Transverse colon (tissue), 4 donors: ENCODE data around the gene MYOZ1. TPM values are rescaled to one million over a fixed set of nuclear protein-coding genes. Genes with fewer than 3 reads are reported as not detected.

Experiments used
- DNase-seq: peaks from one replicate; pipeline ENCODE4 v3.0.0-alpha.2; 2019
- H3K27ac ChIP-seq, 4 donors: fragments of 200-600 bp; sonication (generic); 2 replicates each; pipeline ENCODE4 v1.5.1; 2016 to 2018; ENCODE audit warnings: inconsistent platforms in 4 of 4
- H3K27me3 ChIP-seq: fragments of 200-600 bp; sonication (generic); 2 replicates; pipeline ENCODE4 v1.5.1; 2017; ENCODE audit warnings: inconsistent platforms
- H3K36me3 ChIP-seq, 4 donors: fragments of 200-600 bp; sonication (generic); 2 replicates each; pipeline ENCODE4 v1.5.1; 2017 to 2019; ENCODE audit warnings: inconsistent platforms in 4 of 4
- H3K4me1 ChIP-seq, 4 donors: fragments of 200-600 bp; sonication (generic); 2 replicates each; pipeline ENCODE4 v1.5.1; 2017 to 2020; ENCODE audit warnings: inconsistent platforms in 4 of 4
- H3K4me3 ChIP-seq, 4 donors: fragments of 200-600 bp; sonication (generic); 1 replicate in 1 of 4; 2 replicates in 3 of 4; pipeline versions ENCODE4 v1.5.1 to v1.6.1; 2017 to 2019; ENCODE audit warnings: inconsistent platforms in 4 of 4
- H3K9me3 ChIP-seq, 2 donors: fragments of 200-600 bp; sonication (generic); 2 replicates each; pipeline ENCODE4 v1.5.1; 2017 to 2019; ENCODE audit warnings: inconsistent platforms in 2 of 2
- CTCF ChIP-seq, 5 experiments: fragments of 200-600 bp in 3 of 5; fragments of 450-650 bp in 2 of 5; sonication (generic) in 3 of 5; IDR thresholded peaks; 1 replicate in 2 of 5; 2 replicates in 3 of 5; pipeline ENCODE4 v1.5.1; 2016 to 2017; ENCODE audit warnings: antibody characterized with exemption in 5 of 5, inconsistent platforms in 3 of 5, mild to moderate bottlenecking in 2 of 5, moderate library complexity in 1 of 5
- EP300 ChIP-seq: sonication (generic); formaldehyde crosslinking; IDR thresholded peaks from one replicate; pipeline ENCODE4 v1.6.1; 2017; ENCODE audit warnings: antibody characterized with exemption, low read depth
- POLR2A ChIP-seq: fragments of 450-650 bp; IDR thresholded peaks from one replicate; pipeline ENCODE4 v1.6.1; 2016; ENCODE audit warnings: antibody characterized with exemption, mild to moderate bottlenecking, moderate library complexity
- POLR2AphosphoS5 ChIP-seq, 3 donors: sonication (generic); formaldehyde crosslinking; IDR thresholded peaks; one replicate each; pipeline ENCODE4 v1.6.1; 2016; ENCODE audit warnings: antibody characterized with exemption in 3 of 3
- WGBS, 2 donors: methylation state at CpG; one replicate each; pipeline ENCODE4 v1.1.5; 2018; ENCODE audit warnings: low coverage in 1 of 2; 5-methylcytosine and 5-hydroxymethylcytosine counted together
- in situ Hi-C, 4 donors: fragments of 200-750 bp; cut with MboI; loops; one replicate each; pipeline versions ENCODE4 v1.15.0 to v1.15.1; 2017; ENCODE audit warnings: low sequenced_read_pairs in 3 of 4, low pct_ligation_motif_present in 1 of 4, low pct_unique_long_range_greater_than_20kb in 1 of 4
- intact Hi-C: fragments of 100-400 bp; cut with DNase I; formaldehyde crosslinking; loops from one replicate; pipeline ENCODE4 v1.15.1; 2023; ENCODE audit warnings: low total_unique reads
- total RNA-seq, 4 donors: library from RNA; depleted of rRNA; stranded (reverse); fragments of >200 nt; gene quantifications; one replicate each; pipeline ENCODE4 v1.1.0, GENCODE V29; 2016

MYOZ1 gene
- total RNA-seq, 4 donors from 2014 or later = 1.1 TPM; not detected in 3

DNA sequence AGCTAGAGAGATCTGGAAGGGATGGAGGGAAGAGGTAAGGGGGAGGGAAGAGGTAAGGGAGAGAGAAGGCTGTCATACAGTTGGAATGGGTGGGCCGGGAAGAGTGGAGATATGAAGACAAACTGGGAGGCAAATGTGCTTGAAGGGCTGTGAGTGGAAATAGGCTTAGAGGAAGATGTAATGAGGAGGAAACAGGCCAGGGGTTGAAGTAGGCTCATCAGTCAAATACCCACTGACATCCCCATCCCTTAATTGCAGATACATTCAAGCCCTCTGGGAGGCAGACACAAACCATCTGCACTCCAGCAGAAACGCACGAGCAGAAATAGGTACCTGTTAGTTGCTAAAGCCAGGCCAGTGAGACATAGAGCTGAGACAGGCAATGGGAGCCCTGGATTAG, 12.4 kb upstream of the MYOZ1 start:
- Histone ChIP-seq H3K27me3 (no peaks in the 10 kb centered on the region), H3K4me1 (peaks cover 0 to 9% (median 0%) of the 10 kb centered on the region in 4 donors), H3K27ac (no peak overlapping the region), H3K9me3 (no peaks in the 10 kb centered on the region), H3K36me3 (no peaks in the 10 kb centered on the region), H3K4me3 (no peak overlapping the region)
- 82% methylated on average over 3 of the region's 3 CpGs; no CpG with 5 or more reads in 1 of the 2 donors for WGBS, 2 donors
- no peak for DNase-seq
- in situ Hi-C loops = no loop called here
- intact Hi-C loops = no loop called here
- TF ChIP-seq EP300 (no peak), POLR2AphosphoS5 (IDR thresholded peaks at IDR 0.05) (no peak), CTCF (IDR thresholded peaks at IDR 0.05) (no peak), POLR2A (no peak)

GRCh38 chr10:73653195-73653594, 11.9 kb upstream of the MYOZ1 start:
- Histone ChIP-seq H3K9me3 (no peaks in the 10 kb centered on the region), H3K4me3 (no peak overlapping the region), H3K27ac (no peak overlapping the region), H3K4me1 (peaks cover 0 to 13% (median 1%) of the 10 kb centered on the region in 4 donors), H3K36me3 (no peaks in the 10 kb centered on the region), H3K27me3 (no peaks in the 10 kb centered on the region)
- WGBS, 2 donors = 92 to 100% methylated on average over 1 to 11 of the region's 11 CpGs
- no peak for DNase-seq
- TF ChIP-seq POLR2AphosphoS5 (IDR thresholded peaks at IDR 0.05) = no peak
- TF ChIP-seq EP300 = no peak
- no peak for TF ChIP-seq POLR2A
- TF ChIP-seq CTCF (IDR thresholded peaks at IDR 0.05) = no peak
- intact Hi-C loops (no loop called here), in situ Hi-C loops (no loop called here)

GRCh38 chr10:73650537-73651331, 9.5 kb upstream of the MYOZ1 start:
- no peak overlapping the region for H3K4me3 ChIP-seq
- H3K27ac ChIP-seq = no peak overlapping the region
- WGBS, 2 donors = 56 to 78% methylated on average over 1 to 5 of the region's 5 CpGs
- peaks cover 0 to 25% (median 13%) of the 10 kb centered on the region in 4 donors for H3K4me1 ChIP-seq
- in situ Hi-C loops (no loop called here), intact Hi-C loops (no loop called here)
- TF ChIP-seq CTCF (IDR thresholded peaks at IDR 0.05) = no peak
- no peaks in the 10 kb centered on the region for H3K36me3 ChIP-seq
- no peak for DNase-seq
- H3K27me3 ChIP-seq = no peaks in the 10 kb centered on the region
- no peaks in the 10 kb centered on the region for H3K9me3 ChIP-seq

DNA sequence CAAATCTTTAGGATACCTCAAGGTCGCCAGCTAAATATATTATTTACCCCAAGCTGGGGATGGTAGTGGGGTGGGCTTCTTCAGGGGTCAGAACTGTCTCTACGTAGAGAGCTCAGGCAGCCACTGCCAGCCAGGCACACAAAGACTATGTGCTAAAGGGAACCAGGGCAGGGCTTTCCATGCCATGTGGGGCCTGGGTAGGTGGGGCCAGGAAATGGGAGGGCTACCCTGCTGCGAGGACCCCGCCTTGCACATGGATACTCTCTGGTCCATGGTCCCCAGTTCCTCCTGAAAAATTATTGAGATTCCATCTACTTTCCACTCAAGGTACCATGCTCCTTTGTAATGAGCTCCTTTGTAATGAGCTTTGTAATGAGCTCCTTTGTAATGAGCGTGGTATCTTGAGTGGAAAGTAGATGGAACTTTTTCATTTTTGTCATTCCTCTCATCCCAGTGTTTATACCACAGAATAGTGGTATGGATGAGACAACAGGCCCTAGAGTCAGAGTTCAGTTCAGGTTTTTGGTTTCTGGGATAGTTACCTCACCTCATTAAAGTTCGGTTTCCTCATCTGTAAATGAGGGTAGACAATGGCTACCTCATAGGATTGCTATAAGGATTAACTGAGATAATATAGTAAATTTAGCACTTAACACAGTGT, 8.7 kb upstream of the MYOZ1 start:
- in situ Hi-C loops = loop anchor here in 1 of 4 donors (25.0 kb wide), 1 partner anchor 388 kb away; the partner anchor contains the start of gene MRPS16
- 80 to 96% methylated on average over 3 to 6 of the region's 6 CpGs for WGBS, 2 donors
- TF ChIP-seq POLR2A = no peak
- no peak for TF ChIP-seq POLR2AphosphoS5 (IDR thresholded peaks at IDR 0.05)
- no peak for TF ChIP-seq EP300
- TF ChIP-seq CTCF (IDR thresholded peaks at IDR 0.05) = no peak

More for the DNA sequence above, 8.7 kb upstream of the MYOZ1 start:
- no peak for DNase-seq
- H3K9me3 ChIP-seq = no peaks in the 10 kb centered on the region
- H3K4me1 ChIP-seq = peaks cover 0 to 18% (median 13%) of the 10 kb centered on the region in 4 donors
- no peaks in the 10 kb centered on the region for H3K27me3 ChIP-seq
- H3K27ac ChIP-seq = no peak overlapping the region
- intact Hi-C loops = no loop called here
- no peaks in the 10 kb centered on the region for H3K36me3 ChIP-seq
- H3K4me3 ChIP-seq = no peak overlapping the region
